Measurements from ENCODE around the gene HSF5.

The HSF5 gene

DNA sequence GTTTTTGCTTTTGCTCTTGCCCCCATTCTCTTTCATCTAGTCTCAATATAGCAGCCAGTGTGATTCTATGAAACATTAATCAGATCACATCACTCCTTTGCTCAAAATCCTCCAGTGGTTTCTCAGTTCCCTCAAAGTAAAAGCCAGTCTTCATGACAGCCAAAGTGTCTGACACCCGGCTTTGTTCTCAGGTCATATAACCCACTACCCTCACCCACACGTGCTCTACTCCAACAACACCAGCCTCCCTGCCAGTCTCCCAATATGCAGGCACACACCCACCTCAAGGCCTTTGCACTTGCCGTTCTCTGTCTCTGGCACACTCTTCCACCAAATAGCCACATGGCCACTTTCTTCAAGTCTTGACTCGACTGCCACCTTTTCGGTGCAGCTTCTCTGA, 21.9 kb upstream of the HSF5 start:
- ATAC-seq (ENCODE audit: insufficient read depth, low read depth) (no peak), DNase-seq (no peak)
- H4K20me1 ChIP-seq (ENCODE audit: insufficient read depth, low read length) = peaks cover 45% of the 10 kb centered on the region
- no peak overlapping the region for H3K4me3 ChIP-seq (ENCODE audit: low read depth in 1 of 2, low read length in 2 of 2)
- H3K4me2 ChIP-seq (ENCODE audit: insufficient read depth, low read length) = no peak overlapping the region
- H3K27me3 ChIP-seq (ENCODE audit: insufficient read depth, low read length, poor library complexity) = no peaks in the 10 kb centered on the region
- TF ChIP-seq, protein P1, sequence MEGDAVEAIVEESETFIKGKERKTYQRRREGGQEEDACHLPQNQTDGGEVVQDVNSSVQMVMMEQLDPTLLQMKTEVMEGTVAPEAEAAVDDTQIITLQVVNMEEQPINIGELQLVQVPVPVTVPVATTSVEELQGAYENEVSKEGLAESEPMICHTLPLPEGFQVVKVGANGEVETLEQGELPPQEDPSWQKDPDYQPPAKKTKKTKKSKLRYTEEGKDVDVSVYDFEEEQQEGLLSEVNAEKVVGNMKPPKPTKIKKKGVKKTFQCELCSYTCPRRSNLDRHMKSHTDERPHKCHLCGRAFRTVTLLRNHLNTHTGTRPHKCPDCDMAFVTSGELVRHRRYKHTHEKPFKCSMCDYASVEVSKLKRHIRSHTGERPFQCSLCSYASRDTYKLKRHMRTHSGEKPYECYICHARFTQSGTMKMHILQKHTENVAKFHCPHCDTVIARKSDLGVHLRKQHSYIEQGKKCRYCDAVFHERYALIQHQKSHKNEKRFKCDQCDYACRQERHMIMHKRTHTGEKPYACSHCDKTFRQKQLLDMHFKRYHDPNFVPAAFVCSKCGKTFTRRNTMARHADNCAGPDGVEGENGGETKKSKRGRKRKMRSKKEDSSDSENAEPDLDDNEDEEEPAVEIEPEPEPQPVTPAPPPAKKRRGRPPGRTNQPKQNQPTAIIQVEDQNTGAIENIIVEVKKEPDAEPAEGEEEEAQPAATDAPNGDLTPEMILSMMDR (IDR thresholded peaks at IDR 0.05; ENCODE audit: borderline replicate concordance, extremely low read depth, low read length, poor library complexity, severe bottlenecking) = no peak
- no peak overlapping the region for H3K9ac ChIP-seq (ENCODE audit: low read depth, low read length)
- H3K27ac ChIP-seq (ENCODE audit: low read length) = no peak overlapping the region
- no peak overlapping the region for H2AFZ ChIP-seq (ENCODE audit: low read depth, low read length)
- no peaks in the 10 kb centered on the region for H3K9me3 ChIP-seq (ENCODE audit: insufficient read depth, low read length, severe bottlenecking)
- peaks cover 33% of the 10 kb centered on the region for H3K4me1 ChIP-seq (ENCODE audit: insufficient read depth, low read length)
- peaks cover 38% of the 10 kb centered on the region for H3K79me2 ChIP-seq (ENCODE audit: insufficient read depth, low read length)
- peaks cover 82% of the 10 kb centered on the region for H3K36me3 ChIP-seq (ENCODE audit: insufficient read depth, low read length)

DNA sequence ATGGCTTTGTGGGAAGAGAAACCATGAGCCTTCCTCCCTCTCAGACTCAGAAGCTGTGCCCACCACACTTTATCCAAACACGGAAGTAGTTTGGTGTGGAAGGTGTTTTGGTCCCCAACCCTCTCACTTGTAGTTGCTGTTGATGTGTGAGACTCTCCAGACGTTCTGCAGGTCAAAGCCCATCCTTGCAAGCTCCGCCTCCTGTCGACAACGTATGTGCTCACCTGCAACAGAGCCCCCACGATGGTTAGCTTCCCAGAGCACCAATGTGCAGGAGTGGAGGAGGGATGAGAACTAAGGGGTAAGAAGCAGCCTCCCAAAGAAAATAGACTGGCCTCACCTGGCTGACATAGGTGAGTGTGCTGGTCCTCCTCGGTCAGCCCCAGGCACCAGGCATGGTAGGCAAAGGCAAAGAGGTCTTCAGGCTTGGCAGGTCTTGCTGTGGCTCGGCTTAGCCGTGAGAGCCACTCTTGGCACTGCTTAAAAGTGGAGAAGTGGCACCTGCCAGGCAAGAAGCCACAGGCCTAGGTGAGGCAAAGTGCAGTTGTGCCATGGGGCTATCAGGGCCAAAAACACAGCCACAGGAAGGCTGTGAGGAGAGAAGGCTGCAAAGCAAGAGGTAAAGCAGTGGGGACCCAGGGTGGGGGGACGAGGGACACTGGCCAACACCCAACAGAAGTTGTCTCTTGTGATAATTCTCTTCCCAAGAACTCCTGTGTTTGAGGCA, 20.3 kb upstream of the HSF5 start:
- Histone ChIP-seq H3K79me2 (ENCODE audit: insufficient read depth, low read length) (peaks cover 26% of the 10 kb centered on the region), H4K20me1 (ENCODE audit: insufficient read depth, low read length) (peaks cover 46% of the 10 kb centered on the region), H3K9ac (ENCODE audit: low read depth, low read length) (no peak overlapping the region), H2AFZ (ENCODE audit: low read depth, low read length) (no peak overlapping the region), H3K9me3 (ENCODE audit: insufficient read depth, low read length, severe bottlenecking) (no peaks in the 10 kb centered on the region), H3K4me3 (ENCODE audit: low read depth in 1 of 2, low read length in 2 of 2) (no peak overlapping the region), H3K27ac (ENCODE audit: low read length) (no peak overlapping the region), H3K4me2 (ENCODE audit: insufficient read depth, low read length) (no peak overlapping the region), H3K36me3 (ENCODE audit: insufficient read depth, low read length) (peaks cover 98% of the 10 kb centered on the region), H3K27me3 (ENCODE audit: insufficient read depth, low read length, poor library complexity) (no peaks in the 10 kb centered on the region), H3K4me1 (ENCODE audit: insufficient read depth, low read length) (peaks cover 23% of the 10 kb centered on the region)
- DNase-seq = no peak
- no peak for TF ChIP-seq EZH2 (IDR thresholded peaks at IDR 0.05; ENCODE audit: borderline replicate concordance, low read depth, low read length, severe bottlenecking)
- TF ChIP-seq, protein P1 (IDR thresholded peaks at IDR 0.05; ENCODE audit: borderline replicate concordance, extremely low read depth, low read length, poor library complexity, severe bottlenecking) = no peak
- no peak for ATAC-seq (ENCODE audit: insufficient read depth, low read depth)

DNA sequence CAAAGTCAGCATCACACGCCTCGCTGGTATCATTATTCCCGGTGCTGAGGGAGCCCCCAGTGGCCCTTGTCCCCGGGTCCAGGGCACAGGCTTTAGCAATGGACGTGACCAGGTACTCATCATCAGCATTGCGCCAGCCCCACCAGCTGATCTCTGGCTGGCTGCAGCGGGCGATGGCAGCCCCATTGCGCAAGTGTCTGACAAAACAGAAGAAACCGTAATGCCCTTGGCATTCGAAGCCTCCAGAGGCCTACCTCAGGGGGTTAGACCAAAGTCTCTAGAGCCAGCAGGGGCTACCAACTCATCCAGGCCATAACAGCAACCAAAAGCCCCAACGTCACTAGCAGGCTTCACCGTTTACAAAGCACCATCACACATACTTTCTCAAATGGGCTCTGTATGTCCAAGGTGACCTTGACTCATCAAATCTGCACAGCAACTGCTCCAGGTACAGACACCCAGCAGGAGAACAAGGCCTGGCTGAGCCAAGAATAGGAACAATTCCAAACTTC, 19.0 kb upstream of the HSF5 start:
- Histone ChIP-seq H3K79me2 (ENCODE audit: insufficient read depth, low read length) (peaks cover 13% of the 10 kb centered on the region), H3K4me3 (ENCODE audit: low read depth in 1 of 2, low read length in 2 of 2) (no peak overlapping the region), H3K27me3 (ENCODE audit: insufficient read depth, low read length, poor library complexity) (no peaks in the 10 kb centered on the region), H3K4me2 (ENCODE audit: insufficient read depth, low read length) (no peak overlapping the region), H2AFZ (ENCODE audit: low read depth, low read length) (no peak overlapping the region), H3K4me1 (ENCODE audit: insufficient read depth, low read length) (peaks cover 9% of the 10 kb centered on the region), H3K9ac (ENCODE audit: low read depth, low read length) (no peak overlapping the region), H3K9me3 (ENCODE audit: insufficient read depth, low read length, severe bottlenecking) (no peaks in the 10 kb centered on the region), H4K20me1 (ENCODE audit: insufficient read depth, low read length) (peaks cover 33% of the 10 kb centered on the region), H3K27ac (ENCODE audit: low read length) (no peak overlapping the region), H3K36me3 (ENCODE audit: insufficient read depth, low read length) (peaks cover 100% of the 10 kb centered on the region)
- TF ChIP-seq EZH2 (IDR thresholded peaks at IDR 0.05; ENCODE audit: borderline replicate concordance, low read depth, low read length, severe bottlenecking) = no peak
- TF ChIP-seq, protein P1 (IDR thresholded peaks at IDR 0.05; ENCODE audit: borderline replicate concordance, extremely low read depth, low read length, poor library complexity, severe bottlenecking) = no peak
- ATAC-seq (ENCODE audit: insufficient read depth, low read depth) (no peak), DNase-seq (no peak)

Data from DND-41 (cell line).